ENCODE results near the gene GAK.

- TF ChIP-seq CTCF (IDR thresholded peaks at IDR 0.05) (no peak), TCF7L2 (IDR thresholded peaks at IDR 0.05; ENCODE audit: low read depth, low read length) (no peak), SIN3A (IDR thresholded peaks at IDR 0.05; ENCODE audit: borderline replicate concordance, insufficient read depth, low read depth, low read length) (no peak)
- TF ChIP-seq, protein P1, sequence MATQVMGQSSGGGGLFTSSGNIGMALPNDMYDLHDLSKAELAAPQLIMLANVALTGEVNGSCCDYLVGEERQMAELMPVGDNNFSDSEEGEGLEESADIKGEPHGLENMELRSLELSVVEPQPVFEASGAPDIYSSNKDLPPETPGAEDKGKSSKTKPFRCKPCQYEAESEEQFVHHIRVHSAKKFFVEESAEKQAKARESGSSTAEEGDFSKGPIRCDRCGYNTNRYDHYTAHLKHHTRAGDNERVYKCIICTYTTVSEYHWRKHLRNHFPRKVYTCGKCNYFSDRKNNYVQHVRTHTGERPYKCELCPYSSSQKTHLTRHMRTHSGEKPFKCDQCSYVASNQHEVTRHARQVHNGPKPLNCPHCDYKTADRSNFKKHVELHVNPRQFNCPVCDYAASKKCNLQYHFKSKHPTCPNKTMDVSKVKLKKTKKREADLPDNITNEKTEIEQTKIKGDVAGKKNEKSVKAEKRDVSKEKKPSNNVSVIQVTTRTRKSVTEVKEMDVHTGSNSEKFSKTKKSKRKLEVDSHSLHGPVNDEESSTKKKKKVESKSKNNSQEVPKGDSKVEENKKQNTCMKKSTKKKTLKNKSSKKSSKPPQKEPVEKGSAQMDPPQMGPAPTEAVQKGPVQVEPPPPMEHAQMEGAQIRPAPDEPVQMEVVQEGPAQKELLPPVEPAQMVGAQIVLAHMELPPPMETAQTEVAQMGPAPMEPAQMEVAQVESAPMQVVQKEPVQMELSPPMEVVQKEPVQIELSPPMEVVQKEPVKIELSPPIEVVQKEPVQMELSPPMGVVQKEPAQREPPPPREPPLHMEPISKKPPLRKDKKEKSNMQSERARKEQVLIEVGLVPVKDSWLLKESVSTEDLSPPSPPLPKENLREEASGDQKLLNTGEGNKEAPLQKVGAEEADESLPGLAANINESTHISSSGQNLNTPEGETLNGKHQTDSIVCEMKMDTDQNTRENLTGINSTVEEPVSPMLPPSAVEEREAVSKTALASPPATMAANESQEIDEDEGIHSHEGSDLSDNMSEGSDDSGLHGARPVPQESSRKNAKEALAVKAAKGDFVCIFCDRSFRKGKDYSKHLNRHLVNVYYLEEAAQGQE (IDR thresholded peaks at IDR 0.05; ENCODE audit: insufficient read depth in 1 of 2, low read depth in 2 of 2, low read length in 1 of 2): no peak
Measured at GRCh38 chr4:924107-925096, 7.7 kb downstream of the GAK start.

All from Panc1 (cell line).